Measurements from ENCODE around the gene FAXDC2.
"Not testable (repeated sequence)": the region's sequence is repeated elsewhere in the genome, so short reads cannot be mapped to it uniquely, and the experiment has no call there.

The FAXDC2 gene

DNA sequence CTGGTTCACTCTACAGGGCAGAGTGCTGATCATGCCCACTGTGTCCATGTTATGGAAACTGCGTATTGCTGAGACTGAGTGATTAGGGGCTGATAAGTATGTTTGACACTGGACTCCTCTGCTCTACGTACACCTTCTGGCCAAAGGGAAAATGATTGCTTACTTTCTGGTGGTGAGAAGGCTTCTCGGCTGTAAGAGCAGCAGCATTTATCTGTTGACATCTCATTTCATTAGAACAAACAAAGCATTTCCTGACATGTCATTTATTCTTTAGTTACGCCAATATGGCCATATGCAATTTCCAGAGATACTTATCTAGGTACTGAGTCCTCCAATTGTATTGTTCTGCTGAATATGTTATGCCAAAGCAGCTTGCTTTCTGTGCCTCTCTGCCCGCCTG lies 5.6 kb downstream of the FAXDC2 start:
- no peak overlapping the region for H3K27ac Mint-ChIP-seq
- ATAC-seq, result no peak
- H3K4me1 Mint-ChIP-seq, result no peaks in the 10 kb centered on the region
- H3K9me3 Mint-ChIP-seq, result no peaks in the 10 kb centered on the region
- H3K4me3 Mint-ChIP-seq, result no peak overlapping the region
- H3K27me3 Mint-ChIP-seq, result no peaks in the 10 kb centered on the region
- H3K36me3 Mint-ChIP-seq, result no peaks in the 10 kb centered on the region

DNA sequence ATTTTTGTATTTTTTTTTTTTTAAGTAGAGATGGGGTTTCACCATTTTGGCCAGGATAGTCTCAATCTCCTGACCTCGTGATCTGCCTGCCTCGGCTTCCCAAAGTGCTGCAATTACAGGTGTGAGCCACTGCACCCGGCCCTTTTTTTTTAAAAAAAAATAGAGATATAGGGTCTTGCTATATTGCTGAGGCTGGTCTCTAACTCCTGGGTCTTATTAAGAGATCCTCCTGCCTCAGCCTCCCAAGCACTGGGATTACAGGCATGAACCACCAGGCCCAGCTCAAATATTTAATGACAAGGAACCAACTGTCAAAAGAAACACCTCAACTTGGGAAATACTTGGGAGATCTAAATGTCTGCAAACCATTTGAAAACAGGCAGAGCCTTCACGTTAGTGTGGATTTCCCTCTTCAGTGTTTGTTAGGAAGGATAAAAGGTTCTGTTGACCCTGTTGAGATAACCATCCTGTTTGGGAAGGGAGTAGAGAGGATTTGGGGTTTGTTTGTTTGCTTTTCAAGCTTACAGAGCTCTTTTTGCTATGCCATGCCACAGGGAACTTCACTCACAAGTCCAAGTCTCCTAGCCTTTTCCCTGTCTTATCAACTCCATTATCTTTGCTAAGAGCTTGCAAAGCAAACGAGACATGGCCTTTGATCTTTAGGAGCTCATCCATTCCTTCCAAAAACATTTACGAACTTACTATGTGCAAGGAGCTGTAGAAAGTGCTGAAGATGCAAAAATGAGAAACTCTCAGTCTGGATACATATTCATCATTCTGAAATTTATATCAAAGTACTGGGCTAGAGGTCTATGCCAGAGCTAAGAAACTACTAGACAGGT lies 7.5 kb downstream of the FAXDC2 start:
- no peaks in the 10 kb centered on the region for H3K36me3 Mint-ChIP-seq
- H3K27me3 Mint-ChIP-seq, result no peaks in the 10 kb centered on the region
- H3K4me1 Mint-ChIP-seq, result no peaks in the 10 kb centered on the region
- H3K27ac Mint-ChIP-seq, result no peak overlapping the region
- no peak for ATAC-seq
- H3K4me3 Mint-ChIP-seq, result no peak overlapping the region
- H3K9me3 Mint-ChIP-seq, result no peaks in the 10 kb centered on the region

DNA sequence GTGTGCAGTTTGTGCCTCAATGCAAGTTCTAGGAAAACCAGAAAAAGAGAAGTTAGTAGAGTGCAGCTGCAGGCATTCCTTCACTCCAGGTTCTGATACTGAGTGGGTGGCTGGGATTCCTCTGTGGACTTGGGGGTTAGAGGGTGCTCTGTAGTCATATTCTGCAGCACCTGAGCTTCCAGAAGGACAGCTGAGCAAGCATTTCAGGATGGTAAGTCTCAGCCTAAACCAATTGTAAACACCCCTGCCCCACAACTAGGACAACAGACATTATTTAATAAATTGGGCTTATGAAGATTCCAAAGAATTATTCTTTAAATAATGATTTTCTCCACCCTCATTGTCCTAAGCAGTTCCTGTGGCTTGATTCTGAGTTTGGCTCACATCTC lies 9.1 kb downstream of the FAXDC2 start:
- ATAC-seq, result peak; percentile 20
- no peaks in the 10 kb centered on the region for H3K9me3 Mint-ChIP-seq
- H3K36me3 Mint-ChIP-seq, result no peaks in the 10 kb centered on the region
- no peaks in the 10 kb centered on the region for H3K4me1 Mint-ChIP-seq
- no peak overlapping the region for H3K27ac Mint-ChIP-seq
- no peaks in the 10 kb centered on the region for H3K27me3 Mint-ChIP-seq
- no peak overlapping the region for H3K4me3 Mint-ChIP-seq

DNA sequence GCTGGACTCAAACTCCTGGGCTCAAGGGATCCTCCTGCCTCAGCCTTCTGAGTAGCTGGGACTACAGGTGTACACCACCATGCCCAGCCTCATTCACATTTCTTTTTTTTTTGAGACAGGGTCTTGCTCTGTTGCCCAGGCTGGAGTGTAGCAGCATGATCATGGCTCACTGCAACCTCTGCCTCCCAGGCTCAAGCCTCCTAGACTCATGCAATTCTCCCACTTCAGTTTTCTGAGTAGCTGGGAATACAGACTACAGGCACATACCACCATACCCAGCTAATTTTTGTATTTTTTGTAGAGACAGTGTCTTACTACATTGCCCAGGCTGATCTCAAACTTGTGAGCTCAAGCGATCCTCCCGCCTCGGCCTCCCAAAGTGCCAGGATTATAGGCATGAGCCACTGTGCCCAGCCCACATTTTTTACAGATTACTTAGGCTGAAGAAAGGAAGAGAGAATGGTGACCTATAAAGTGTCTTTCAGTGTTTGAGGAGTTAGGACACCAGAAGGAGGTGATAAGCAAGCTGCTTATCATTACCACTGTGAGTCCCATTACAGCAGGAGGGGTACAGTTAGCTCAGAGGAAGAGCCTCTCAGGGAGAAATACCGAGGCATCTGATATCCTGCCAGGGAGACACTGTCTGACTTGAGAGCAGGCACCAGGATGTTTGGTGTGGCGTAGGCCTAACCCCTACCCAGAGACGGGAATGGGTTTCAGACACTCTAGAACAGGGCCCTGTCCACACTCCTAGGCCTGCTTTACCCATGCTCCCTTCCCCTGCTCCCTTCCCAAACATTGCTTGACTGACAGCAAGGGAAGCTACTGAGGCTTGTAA lies 9.7 kb downstream of the FAXDC2 start:
- Mint-ChIP-seq H3K9me3 (no peaks in the 10 kb centered on the region), H3K27me3 (no peaks in the 10 kb centered on the region), H3K4me3 (no peak overlapping the region), H3K4me1 (no peaks in the 10 kb centered on the region), H3K36me3 (no peaks in the 10 kb centered on the region), H3K27ac (no peak overlapping the region)
- peak; percentile 39 for ATAC-seq

DNA sequence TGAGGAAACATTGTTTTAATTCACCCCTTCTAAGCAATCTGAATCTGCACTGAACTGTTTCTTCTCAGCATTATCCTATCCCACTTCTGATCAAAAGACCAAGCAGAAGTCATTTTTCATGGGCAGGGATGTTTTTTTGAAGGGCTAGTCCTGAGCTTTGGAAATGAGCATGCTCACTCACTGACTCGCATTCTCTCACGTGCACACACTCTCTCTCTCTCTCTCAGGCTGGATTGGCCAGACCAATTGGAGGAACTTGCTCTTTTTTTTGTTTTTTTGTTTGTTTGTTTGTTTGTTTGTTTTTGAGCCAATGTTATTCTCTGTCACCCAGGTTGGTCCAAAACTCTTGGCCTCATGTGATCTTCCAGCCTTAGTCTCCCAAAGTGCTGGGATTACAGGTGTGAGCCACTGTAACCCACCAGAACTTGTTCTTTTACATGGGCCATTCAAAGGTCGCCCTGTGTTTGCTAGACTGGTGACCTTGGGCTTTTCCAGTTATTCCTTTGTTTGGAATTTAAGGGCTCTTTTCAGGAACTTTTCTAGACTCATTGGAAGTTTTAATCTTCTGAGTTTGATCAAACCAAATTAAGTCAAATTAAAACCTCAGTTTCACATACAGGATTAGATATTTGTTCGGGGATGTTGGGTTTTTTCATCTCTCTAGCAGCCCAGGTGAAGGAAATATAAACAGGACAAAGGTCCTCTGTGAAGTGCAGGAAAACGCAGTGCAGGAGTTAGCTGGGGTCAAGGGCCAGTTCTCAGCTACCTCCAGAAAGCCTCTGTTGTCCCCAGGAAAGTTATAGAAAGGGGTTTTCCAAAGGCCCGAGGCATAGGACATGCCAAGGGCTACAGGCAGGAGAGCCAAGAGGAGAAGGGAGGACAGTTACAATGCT lies 13.1 kb downstream of the FAXDC2 start:
- Mint-ChIP-seq H3K4me3 (no peak overlapping the region), H3K9me3 (no peaks in the 10 kb centered on the region), H3K36me3 (no peaks in the 10 kb centered on the region), H3K4me1 (no peaks in the 10 kb centered on the region), H3K27me3 (no peaks in the 10 kb centered on the region), H3K27ac (no peak overlapping the region)
- no peak for ATAC-seq

DNA sequence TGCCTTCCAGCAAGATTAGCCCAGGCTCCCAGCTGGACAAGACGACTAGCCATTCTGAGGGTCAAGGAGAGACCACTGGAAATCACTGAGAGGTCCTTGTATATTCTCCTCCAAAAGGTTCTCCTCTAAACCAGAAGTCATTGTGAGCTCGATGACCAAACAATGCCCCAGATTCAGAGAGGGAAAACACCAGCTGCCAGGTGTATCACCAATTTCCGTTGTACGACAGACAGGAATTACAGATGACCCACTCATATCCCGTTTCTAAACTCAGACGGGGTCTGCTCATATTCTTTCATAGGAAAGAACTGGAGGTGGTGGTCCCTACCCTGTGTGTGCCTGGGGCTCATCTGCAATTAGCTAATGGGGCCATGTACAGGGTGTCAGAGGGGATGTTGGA lies 14.2 kb downstream of the FAXDC2 start:
- Mint-ChIP-seq H3K4me3 (no peak overlapping the region), H3K27ac (no peak overlapping the region), H3K36me3 (peaks cover 5% of the 10 kb centered on the region), H3K4me1 (no peaks in the 10 kb centered on the region), H3K9me3 (no peaks in the 10 kb centered on the region), H3K27me3 (no peaks in the 10 kb centered on the region)
- no peak for ATAC-seq

DNA sequence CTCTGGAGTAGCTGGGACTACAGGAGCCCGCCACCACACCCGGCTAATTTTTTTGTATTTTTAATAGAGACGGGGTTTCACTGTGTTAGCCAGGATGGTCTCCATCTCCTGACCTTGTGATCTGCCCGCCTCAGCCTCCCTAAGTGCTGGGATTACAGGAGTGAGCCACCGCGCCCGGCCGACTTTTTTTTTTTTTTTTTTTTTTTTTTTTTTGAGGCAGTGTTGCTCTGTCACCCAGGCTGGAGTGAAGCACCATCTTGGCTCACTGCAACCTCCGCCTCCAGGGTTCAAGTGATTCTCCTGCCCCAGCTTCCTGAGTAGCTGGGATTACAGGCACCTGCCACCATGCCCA lies 14.7 kb downstream of the FAXDC2 start:
- H3K4me3 Mint-ChIP-seq, ATAC-seq, H3K9me3 Mint-ChIP-seq, H3K36me3 Mint-ChIP-seq, H3K27me3 Mint-ChIP-seq, H3K4me1 Mint-ChIP-seq, H3K27ac Mint-ChIP-seq: not testable (repeated sequence)

DNA sequence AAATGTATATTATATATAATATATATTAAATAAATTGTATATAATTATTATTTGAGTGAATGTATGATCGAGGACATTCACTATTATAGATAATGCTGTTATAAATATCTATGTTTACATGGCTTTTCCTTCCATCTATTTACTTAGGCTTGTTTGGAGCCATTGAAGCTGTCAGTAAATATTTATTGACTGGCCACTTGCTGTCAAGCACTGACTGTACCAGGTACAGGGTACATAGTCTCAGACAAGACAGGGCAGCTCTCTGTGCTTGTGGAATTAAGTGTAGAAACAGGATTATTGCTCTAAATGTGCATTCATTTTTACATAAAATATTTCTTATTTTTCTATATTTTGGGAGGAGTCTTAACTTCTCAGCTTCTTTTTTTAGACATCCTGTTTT lies 16.4 kb downstream of the FAXDC2 start:
- peaks cover 11% of the 10 kb centered on the region for H3K4me1 Mint-ChIP-seq

DNA sequence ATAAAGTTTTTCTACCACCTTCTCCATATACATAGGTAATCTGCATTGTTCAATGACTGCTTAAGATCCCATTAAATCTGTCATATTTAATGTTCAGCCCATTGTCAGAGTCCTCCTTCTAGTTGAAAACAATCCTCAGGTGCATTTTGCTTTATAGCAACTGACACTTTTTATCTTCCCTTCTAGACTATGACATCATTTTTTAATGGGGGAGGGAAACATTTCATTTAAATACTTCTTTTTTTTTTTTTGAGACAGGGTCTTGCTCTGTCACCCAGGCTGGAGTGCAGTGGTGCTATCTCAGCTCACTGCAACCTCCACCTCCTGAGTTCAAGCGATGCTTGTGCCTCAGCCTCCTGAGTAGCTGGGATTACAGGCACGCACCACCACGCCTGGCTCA lies 17.6 kb downstream of the FAXDC2 start:
- ATAC-seq, H3K27me3 Mint-ChIP-seq, H3K4me3 Mint-ChIP-seq, H3K9me3 Mint-ChIP-seq, H3K27ac Mint-ChIP-seq: not testable (repeated sequence)
- peaks cover 19% of the 10 kb centered on the region for H3K36me3 Mint-ChIP-seq
- H3K4me1 Mint-ChIP-seq, result peaks cover 19% of the 10 kb centered on the region

More for the DNA sequence above, 16.4 kb downstream of the FAXDC2 start:
- Mint-ChIP-seq H3K9me3 (no peaks in the 10 kb centered on the region), H3K27me3 (no peaks in the 10 kb centered on the region), H3K4me3 (no peak overlapping the region), H3K36me3 (peaks cover 12% of the 10 kb centered on the region), H3K27ac (no peak overlapping the region)
- no peak for ATAC-seq

DNA sequence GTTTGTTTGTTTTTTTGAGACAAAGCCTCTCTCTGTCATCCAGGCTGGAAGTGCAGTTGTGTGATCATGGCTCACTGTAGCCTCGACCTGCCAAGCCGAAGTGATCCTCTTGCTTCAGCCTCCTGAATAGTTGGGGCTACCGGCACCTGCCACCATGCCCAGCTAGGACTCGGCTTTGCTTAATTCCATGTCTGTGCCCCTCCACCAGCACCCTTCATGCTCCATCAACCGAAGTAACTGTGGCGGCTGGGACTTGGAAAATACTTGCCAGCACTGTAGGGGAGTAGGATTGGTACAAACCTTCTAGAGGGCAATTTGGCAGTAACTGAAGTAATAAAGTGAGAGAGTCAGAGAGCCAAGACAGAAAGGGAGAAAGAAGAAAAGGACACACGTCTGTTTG lies 19.0 kb downstream of the FAXDC2 start:
- Mint-ChIP-seq H3K27ac (no peak overlapping the region), H3K36me3 (peaks cover 22% of the 10 kb centered on the region), H3K9me3 (no peaks in the 10 kb centered on the region), H3K4me3 (no peak overlapping the region), H3K27me3 (no peaks in the 10 kb centered on the region), H3K4me1 (peaks cover 19% of the 10 kb centered on the region)
- ATAC-seq, result no peak

DNA sequence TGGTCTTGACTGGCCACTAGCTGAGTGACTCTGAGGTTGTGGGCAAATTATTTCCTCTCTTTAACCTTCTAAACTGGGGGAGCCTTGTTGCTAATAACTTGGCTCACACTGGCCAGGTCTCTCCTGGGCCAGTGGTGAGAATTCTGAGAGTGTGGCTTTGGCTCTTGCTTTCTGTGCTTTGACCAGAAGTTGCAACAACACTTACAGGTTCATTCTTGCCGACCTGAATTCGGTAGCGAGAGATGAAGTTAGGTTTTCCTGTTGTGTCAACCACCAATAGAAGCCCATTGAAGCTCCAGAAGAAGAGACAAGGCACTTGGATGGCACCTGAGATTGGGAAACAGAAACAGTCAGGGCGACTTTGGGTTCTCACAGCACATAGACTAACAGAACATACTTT lies 19.8 kb downstream of the FAXDC2 start:
- H3K36me3 Mint-ChIP-seq, result peaks cover 29% of the 10 kb centered on the region
- H3K4me3 Mint-ChIP-seq, result no peak overlapping the region
- no peaks in the 10 kb centered on the region for H3K9me3 Mint-ChIP-seq
- ATAC-seq, result no peak
- H3K27ac Mint-ChIP-seq, result no peak overlapping the region
- no peaks in the 10 kb centered on the region for H3K27me3 Mint-ChIP-seq
- peaks cover 19% of the 10 kb centered on the region for H3K4me1 Mint-ChIP-seq

DNA sequence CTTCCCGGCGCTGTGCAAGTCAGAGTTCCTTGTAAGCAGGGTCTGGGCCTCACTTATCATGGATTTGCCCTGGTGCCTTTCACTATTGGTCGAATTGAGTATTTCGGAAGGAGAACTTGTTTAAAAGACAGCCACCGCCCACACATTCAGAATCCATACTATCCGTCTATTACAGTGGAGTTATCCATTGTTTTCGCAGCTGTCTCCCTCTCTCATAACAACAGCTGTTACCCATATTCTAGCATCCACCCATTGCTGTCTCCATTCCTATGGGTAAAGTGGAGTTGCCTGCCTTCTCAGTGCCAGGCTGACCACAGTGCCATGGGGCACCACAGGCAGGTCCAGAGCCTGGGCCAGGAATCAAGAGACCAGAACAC lies 20.2 kb downstream of the FAXDC2 start:
- no peak for ATAC-seq
- Mint-ChIP-seq H3K9me3 (no peaks in the 10 kb centered on the region), H3K27me3 (no peaks in the 10 kb centered on the region), H3K36me3 (peaks cover 33% of the 10 kb centered on the region), H3K27ac (no peak overlapping the region), H3K4me1 (peaks cover 19% of the 10 kb centered on the region), H3K4me3 (no peak overlapping the region)

DNA sequence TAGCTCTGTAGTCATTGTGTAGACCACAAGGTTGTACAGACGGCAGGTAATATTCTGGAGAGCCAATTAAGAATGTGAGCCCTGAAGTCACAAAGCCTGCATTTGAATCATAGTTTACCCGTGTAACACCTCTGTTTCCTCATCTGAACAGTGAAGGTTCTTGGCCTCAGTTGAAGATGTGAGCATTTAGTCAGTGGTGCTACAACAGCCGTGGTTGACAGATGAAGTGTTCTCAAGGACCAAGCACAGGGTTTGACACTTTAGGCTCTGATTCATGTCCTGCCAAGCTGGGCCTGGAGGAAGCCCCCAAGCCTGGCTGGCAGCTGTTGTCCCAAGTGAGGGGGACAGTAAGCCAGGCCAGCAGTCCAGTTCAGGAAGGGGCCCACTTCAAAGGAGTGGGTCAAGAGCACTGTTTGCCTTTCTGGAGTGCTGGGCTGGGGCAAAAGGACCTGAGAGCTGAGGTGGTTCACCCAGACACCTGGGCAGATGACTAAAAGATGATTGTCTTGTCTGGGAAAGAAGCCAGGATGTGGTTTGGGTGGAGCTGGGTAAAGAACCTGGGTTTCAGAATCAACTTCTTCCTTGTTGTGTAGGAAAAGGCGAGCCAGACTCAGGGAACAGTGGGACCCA lies 20.7 kb downstream of the FAXDC2 start:
- Mint-ChIP-seq H3K27me3 (no peaks in the 10 kb centered on the region), H3K4me3 (no peak overlapping the region), H3K27ac (no peak overlapping the region), H3K36me3 (peaks cover 33% of the 10 kb centered on the region), H3K4me1 (peaks cover 19% of the 10 kb centered on the region), H3K9me3 (no peaks in the 10 kb centered on the region)
- ATAC-seq, result no peak

DNA sequence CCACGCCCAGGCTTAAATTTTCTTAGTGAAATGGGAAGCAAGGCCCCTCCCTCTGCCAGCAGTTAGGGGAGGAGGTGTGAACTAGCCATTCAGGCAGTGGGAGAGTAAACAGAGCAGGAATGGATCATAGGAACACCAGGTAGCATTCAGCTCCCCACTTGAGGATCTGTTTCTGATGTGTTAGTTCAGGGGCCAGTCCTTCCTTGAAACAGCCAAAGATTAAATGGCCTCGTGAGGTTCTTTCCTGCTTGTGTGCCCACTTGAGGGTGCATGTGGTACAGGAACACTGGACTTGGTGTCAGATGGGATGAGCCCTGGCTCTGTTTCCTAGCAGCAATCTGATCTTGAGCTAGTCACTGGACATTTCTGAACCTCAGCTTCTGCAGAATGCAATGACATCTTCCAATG lies 21.2 kb downstream of the FAXDC2 start:
- Mint-ChIP-seq H3K4me3 (no peak overlapping the region), H3K27ac (no peak overlapping the region), H3K27me3 (no peaks in the 10 kb centered on the region), H3K9me3 (no peaks in the 10 kb centered on the region), H3K4me1 (peaks cover 19% of the 10 kb centered on the region), H3K36me3 (peaks cover 33% of the 10 kb centered on the region)
- no peak for ATAC-seq

DNA sequence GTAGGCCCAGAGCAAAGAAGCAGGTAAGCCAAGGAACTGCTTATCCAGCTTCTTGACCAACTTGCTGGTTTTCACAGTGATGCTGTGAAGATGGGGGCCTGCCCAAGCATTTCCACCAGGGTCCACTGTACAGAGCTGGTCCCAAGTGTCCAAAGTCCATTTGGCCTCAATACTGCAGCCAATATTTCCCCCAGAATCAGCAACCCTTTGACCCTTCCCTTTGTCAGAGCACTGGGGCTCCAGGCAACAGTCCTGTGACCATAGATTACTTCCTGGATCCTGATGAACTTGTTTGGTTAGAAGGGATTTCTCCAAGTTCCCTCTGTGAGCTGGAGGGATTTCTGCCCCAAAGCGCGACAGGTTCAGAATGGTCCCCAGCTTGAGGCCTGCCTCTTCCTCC lies 26.3 kb downstream of the FAXDC2 start:
- H3K27me3 Mint-ChIP-seq, result no peaks in the 10 kb centered on the region
- peaks cover 42% of the 10 kb centered on the region for H3K36me3 Mint-ChIP-seq
- ATAC-seq, result no peak
- no peaks in the 10 kb centered on the region for H3K9me3 Mint-ChIP-seq
- no peak overlapping the region for H3K4me3 Mint-ChIP-seq
- no peak overlapping the region for H3K27ac Mint-ChIP-seq
- peaks cover 14% of the 10 kb centered on the region for H3K4me1 Mint-ChIP-seq

Data from stimulated activated memory B cell treated with anti-CD40 and anti-IgM and Interleukin-4, amounts not matched to agents 10 μg/mL and 1 μg/mL and 100 μg/mL, for 72 hours (primary cell).